PC-3 (cell line): ENCODE data around the gene CARD19. TPM values are rescaled to one million over a fixed set of nuclear protein-coding genes. Genes with fewer than 3 reads are reported as not detected.

ENCODE experiments used
- ATAC-seq: fragments of 200-7000 bp; cut with Tn5 transposase; 2 replicates; pipeline ENCODE4 v1.9.1; 2020; ENCODE audit warnings: mild to moderate bottlenecking, moderate library complexity
- BruUV-seq: library from RNA; stranded (reverse); fragments of 400-500 nt; replicated peaks from 2 replicates; lab custom pipeline; 2021; lab: Mats Ljungman, UMichigan
- CTCF ChIA-PET: fragments of 300-600 bp; sonication (Branson Sonifier 250); formaldehyde crosslinking; loops from one replicate; lab custom pipeline; 2022; ENCODE audit warnings: antibody characterized with exemption; lab: Charles Lee
- POLR2A ChIA-PET: fragments of 300-600 bp; sonication (Branson Sonifier 250); formaldehyde crosslinking; loops from one replicate; lab custom pipeline; 2022; ENCODE audit warnings: antibody characterized with exemption; ENCODE audit not compliant: unreplicated experiment; lab: Charles Lee
- DNase-seq: peaks from one replicate; pipeline ENCODE4 v3.0.0-alpha.2; 2015
- H2AFZ ChIP-seq: fragments of 300-600 bp; sonication (generic); 2 replicates; pipeline ENCODE4 v1.6.0; 2016; ENCODE audit warnings: antibody characterized with exemption, low read length
- H3F3A ChIP-seq: fragments of 300-600 bp; sonication (generic); one replicate; pipeline ENCODE4 v1.6.0; 2017; ENCODE audit warnings: antibody characterized with exemption, low read length, control low read depth, mild to moderate bottlenecking; ENCODE audit not compliant: unreplicated experiment
- H3K27ac ChIP-seq: fragments of 300-600 bp; sonication (generic); 2 replicates; pipeline ENCODE4 v1.5.1; 2016; ENCODE audit warnings: mild to moderate bottlenecking, low read length
- H3K27me3 ChIP-seq: fragments of 300-600 bp; sonication (generic); 2 replicates; pipeline ENCODE4 v1.6.1; 2016; ENCODE audit warnings: low read length, mixed read lengths
- H3K36me3 ChIP-seq: fragments of 300-600 bp; sonication (generic); 2 replicates; pipeline ENCODE4 v1.6.1; 2016; ENCODE audit warnings: low read depth, mixed run types, low read length, mixed read lengths
- H3K4me1 ChIP-seq: fragments of 300-600 bp; sonication (generic); 2 replicates; pipeline ENCODE4 v1.5.1; 2016; ENCODE audit warnings: low read length; ENCODE audit not compliant: insufficient read depth
- H3K4me2 ChIP-seq: fragments of 300-600 bp; sonication (generic); 2 replicates; pipeline ENCODE4 v1.6.0; 2016; ENCODE audit warnings: low read length
- H3K4me3 ChIP-seq: fragments of 300-600 bp; sonication (generic); 2 replicates; pipeline ENCODE4 v1.5.1; 2016; ENCODE audit warnings: mild to moderate bottlenecking, low read length, mixed read lengths
- H3K79me2 ChIP-seq: fragments of 300-600 bp; sonication (generic); 2 replicates; pipeline ENCODE4 v1.6.1; 2017; ENCODE audit warnings: low read length, mixed read lengths
- H3K9ac ChIP-seq: fragments of 300-600 bp; sonication (generic); 2 replicates; pipeline ENCODE4 v1.6.0; 2016; ENCODE audit warnings: mild to moderate bottlenecking, low read length
- H3K9me2 ChIP-seq: fragments of 300-600 bp; sonication (generic); replicated peaks from 2 replicates; pipeline ENCODE4 v1.6.1; 2016; ENCODE audit warnings: mixed run types, low read length, mixed read lengths
- H3K9me3 ChIP-seq: fragments of 300-600 bp; sonication (generic); 2 replicates; pipeline ENCODE4 v1.6.1; 2016; ENCODE audit warnings: low read length, mixed read lengths
- H4K20me1 ChIP-seq: fragments of 300-600 bp; sonication (generic); 2 replicates; pipeline ENCODE4 v1.6.1; 2016; ENCODE audit warnings: low read length, mixed read lengths
- EZH2 ChIP-seq: fragments of 300-600 bp; sonication (generic); IDR thresholded peaks from one replicate; pipeline ENCODE4 v1.6.1; 2017; ENCODE audit warnings: antibody characterized with exemption, mild to moderate bottlenecking, low read length; ENCODE audit not compliant: unreplicated experiment
- EZH2phosphoT487 ChIP-seq: fragments of 300-600 bp; sonication (generic); IDR thresholded peaks from 2 replicates; pipeline ENCODE4 v1.6.1; 2018; ENCODE audit warnings: mild to moderate bottlenecking, antibody characterized with exemption, low read length, borderline replicate concordance
- intact Hi-C: fragments of 100-400 bp; cut with micrococcal nuclease; formaldehyde crosslinking; loops from 2 replicates; pipeline ENCODE4 v1.9.0; 2023
- total RNA-seq: library from RNA; depleted of rRNA; stranded (reverse); fragments of >200 nt; gene quantifications from 2 replicates; pipeline ENCODE4 v1.2.3, GENCODE V29; 2014
- TF ChIP-seq, protein P1 (sequence below): fragments of 300-600 bp; sonication (generic); conservative IDR thresholded peaks from 2 replicates; pipeline ENCODE4 v1.5.1; 2017; ENCODE audit warnings: antibody characterized with exemption, low read depth, mild to moderate bottlenecking, low read length

The CARD19 gene
- total RNA-seq, 1 experiment from 2014 or later, result 68.6 TPM

DNA sequence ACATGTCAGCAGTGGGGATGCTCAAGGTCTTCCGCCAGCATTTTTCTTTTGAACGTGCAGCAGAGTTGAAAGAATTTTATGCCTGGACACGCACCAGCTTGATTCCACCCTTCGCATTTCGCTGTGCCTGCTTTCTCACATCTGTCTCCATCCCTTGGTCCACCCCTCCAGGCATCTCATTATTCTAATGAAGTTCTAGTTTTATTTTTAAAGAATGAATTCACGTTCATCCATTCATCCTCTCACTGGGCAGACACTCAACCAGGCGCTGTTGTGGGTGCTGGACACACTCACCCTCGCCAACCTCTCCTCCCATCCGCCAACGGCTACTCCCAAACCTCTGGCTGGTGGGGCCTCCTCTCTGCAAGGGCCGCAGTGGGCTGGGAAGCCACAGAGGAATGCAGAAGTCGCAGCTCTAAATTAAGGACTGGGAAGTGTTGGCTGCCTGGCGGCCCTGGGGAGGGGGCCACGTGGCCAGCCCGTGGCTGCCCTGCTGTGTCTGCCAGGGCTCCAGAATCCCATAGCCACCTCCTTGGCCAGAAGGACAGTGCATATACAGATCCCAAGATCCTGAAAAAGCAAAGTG is 30.8 kb upstream of the CARD19 start:
- intact Hi-C loops, result no loop called here

DNA sequence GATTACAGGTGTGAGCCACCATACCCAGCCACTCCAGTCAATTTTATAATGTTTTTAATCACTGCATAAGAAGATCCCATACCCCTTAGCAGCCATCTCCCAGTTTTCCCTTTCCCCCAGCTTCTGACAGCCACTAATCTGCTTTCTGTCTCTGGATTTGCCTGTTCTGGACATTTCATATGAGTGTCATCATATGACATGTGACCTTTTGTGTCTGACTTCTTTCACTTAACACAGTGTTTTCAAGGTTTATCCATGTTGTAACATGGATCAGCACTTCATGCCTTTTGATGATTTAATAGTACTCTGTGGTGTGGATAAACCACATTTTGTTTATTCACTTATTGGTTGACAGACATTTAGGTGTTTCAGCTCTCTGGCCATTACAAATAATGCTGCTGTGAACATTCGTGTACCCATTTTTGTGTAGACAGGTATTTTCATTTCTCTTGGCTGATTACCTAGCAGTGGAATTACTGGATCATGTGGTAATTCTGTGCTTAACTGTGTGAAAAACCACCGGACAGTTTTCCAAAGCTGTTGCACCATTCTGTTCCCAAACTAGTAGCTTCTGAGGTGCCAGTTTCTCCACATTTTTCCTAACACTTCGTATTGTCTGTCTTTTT is 28.9 kb upstream of the CARD19 start:
- no peak for ATAC-seq
- Histone ChIP-seq H3F3A (no peaks in the 10 kb centered on the region), H3K9me2 (no peaks in the 10 kb centered on the region), H3K4me3 (no peak overlapping the region), H3K4me1 (no peaks in the 10 kb centered on the region), H3K9me3 (no peaks in the 10 kb centered on the region), H3K9ac (no peak overlapping the region), H3K4me2 (no peak overlapping the region), H2AFZ (no peak overlapping the region), H3K36me3 (no peaks in the 10 kb centered on the region), H3K79me2 (no peaks in the 10 kb centered on the region), H3K27ac (no peak overlapping the region), H4K20me1 (no peaks in the 10 kb centered on the region), H3K27me3 (no peaks in the 10 kb centered on the region)
- CTCF ChIA-PET, result no interaction called here
- TF ChIP-seq, protein P1, sequence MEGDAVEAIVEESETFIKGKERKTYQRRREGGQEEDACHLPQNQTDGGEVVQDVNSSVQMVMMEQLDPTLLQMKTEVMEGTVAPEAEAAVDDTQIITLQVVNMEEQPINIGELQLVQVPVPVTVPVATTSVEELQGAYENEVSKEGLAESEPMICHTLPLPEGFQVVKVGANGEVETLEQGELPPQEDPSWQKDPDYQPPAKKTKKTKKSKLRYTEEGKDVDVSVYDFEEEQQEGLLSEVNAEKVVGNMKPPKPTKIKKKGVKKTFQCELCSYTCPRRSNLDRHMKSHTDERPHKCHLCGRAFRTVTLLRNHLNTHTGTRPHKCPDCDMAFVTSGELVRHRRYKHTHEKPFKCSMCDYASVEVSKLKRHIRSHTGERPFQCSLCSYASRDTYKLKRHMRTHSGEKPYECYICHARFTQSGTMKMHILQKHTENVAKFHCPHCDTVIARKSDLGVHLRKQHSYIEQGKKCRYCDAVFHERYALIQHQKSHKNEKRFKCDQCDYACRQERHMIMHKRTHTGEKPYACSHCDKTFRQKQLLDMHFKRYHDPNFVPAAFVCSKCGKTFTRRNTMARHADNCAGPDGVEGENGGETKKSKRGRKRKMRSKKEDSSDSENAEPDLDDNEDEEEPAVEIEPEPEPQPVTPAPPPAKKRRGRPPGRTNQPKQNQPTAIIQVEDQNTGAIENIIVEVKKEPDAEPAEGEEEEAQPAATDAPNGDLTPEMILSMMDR, result no peak
- TF ChIP-seq EZH2phosphoT487 (no peak), EZH2 (no peak)
- intact Hi-C loops, result no loop called here
- BruUV-seq, result no TSS peak
- no peak for DNase-seq
- POLR2A ChIA-PET, result no interaction called here

More for the DNA sequence above, 30.8 kb upstream of the CARD19 start:
- TF ChIP-seq EZH2phosphoT487 (no peak), EZH2 (no peak)
- TF ChIP-seq, protein P1, result no peak
- H3K4me2 ChIP-seq, result no peak overlapping the region
- ChIA-PET POLR2A (no interaction called here), CTCF (no interaction called here)
- H3K9me2 ChIP-seq, result no peaks in the 10 kb centered on the region
- DNase-seq, result no peak
- no TSS peak for BruUV-seq
- no peak for ATAC-seq
- H3K4me1 ChIP-seq, result peaks cover 16% of the 10 kb centered on the region
- H3K27ac ChIP-seq, result no peak overlapping the region
- H3F3A ChIP-seq, result no peaks in the 10 kb centered on the region
- H3K36me3 ChIP-seq, result no peaks in the 10 kb centered on the region
- no peak overlapping the region for H3K4me3 ChIP-seq
- no peaks in the 10 kb centered on the region for H4K20me1 ChIP-seq
- H2AFZ ChIP-seq, result no peak overlapping the region
- no peaks in the 10 kb centered on the region for H3K9me3 ChIP-seq
- no peaks in the 10 kb centered on the region for H3K27me3 ChIP-seq
- H3K9ac ChIP-seq, result no peak overlapping the region
- H3K79me2 ChIP-seq, result peaks cover 4% of the 10 kb centered on the region

DNA sequence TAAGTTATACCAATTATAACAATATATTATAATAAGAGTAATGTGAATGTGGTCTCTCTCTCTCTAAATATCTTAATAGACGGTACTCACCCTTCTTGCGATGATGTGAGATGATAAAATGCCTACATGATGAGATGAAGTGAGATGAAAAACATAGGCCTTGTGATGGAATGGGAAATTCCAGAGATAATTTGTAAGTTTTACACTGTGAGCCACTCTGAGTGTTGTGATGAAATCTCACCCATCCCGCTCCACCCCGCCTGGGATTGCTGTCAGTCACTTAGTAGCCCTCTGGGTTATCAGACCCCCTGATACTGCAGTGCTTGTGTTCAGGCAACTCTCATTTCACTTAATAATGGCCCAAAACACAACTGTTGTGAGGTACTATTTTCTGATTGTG is 27.1 kb upstream of the CARD19 start:
- TF ChIP-seq, protein P1, result no peak
- no peak for TF ChIP-seq EZH2
- intact Hi-C loops, result no loop called here
- CTCF ChIA-PET, result no interaction called here
- DNase-seq, result no peak
- POLR2A ChIA-PET, result no interaction called here
- no peaks in the 10 kb centered on the region for H3K36me3 ChIP-seq
- H3K27ac ChIP-seq, result no peak overlapping the region
- H3K9ac ChIP-seq, result no peak overlapping the region
- no peak for ATAC-seq
- no peaks in the 10 kb centered on the region for H4K20me1 ChIP-seq
- no peak overlapping the region for H2AFZ ChIP-seq
- no peaks in the 10 kb centered on the region for H3K4me1 ChIP-seq
- no peak overlapping the region for H3K4me2 ChIP-seq
- H3K9me3 ChIP-seq, result no peaks in the 10 kb centered on the region
- H3K79me2 ChIP-seq, result no peaks in the 10 kb centered on the region
- no peak overlapping the region for H3K4me3 ChIP-seq
- H3K27me3 ChIP-seq, result no peaks in the 10 kb centered on the region
- no peaks in the 10 kb centered on the region for H3K9me2 ChIP-seq
- no peaks in the 10 kb centered on the region for H3F3A ChIP-seq
- BruUV-seq, result no TSS peak
